CD4-positive, alpha-beta T cell treated with Interferon gamma for 1 hour (primary cell): Measurements from ENCODE around the gene EPN1.

Source experiments
- DNase-seq: peaks from one replicate; pipeline ENCODE4 v3.0.0-alpha.2; 2020

Gene EPN1

DNA sequence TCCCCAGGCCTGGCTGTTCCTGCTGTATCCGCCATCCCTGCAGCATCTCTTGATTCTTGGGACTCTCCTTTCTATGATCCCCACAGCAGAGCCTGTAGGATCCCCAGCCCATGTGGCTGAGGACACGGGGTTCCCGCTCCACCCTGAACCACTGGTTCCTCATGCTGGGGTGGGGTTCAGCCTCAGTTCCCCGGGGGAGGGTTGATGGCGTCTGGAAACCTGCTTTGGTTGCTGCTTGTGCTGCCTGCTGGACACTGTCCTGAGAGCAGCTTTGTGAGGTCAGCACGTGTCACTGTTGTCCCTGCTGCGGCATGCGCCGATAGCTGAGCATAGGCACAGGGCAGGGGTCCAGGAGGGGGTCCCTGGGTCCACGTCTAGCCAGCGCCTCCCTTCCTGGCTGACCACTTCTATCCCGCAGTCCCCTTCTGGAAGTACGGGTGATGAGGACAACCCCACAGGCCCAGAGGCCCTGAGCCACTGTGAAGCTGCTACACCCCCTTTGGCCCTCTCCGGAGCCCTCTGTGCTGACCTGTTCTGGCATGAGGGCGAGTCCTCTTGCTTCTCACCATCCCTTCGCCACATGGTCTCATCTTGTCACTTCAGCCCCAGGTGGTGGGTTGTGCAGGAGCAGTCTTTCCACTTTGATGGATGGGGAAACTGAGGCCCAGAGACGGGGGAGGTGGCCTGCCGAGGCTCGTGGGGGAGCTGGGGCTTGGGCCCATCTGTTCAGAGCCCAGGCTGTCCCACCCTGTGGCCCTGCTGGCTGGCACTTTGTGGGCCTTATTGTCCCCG, 5.5 kb downstream of the EPN1 start:
- no peak for DNase-seq

DNA sequence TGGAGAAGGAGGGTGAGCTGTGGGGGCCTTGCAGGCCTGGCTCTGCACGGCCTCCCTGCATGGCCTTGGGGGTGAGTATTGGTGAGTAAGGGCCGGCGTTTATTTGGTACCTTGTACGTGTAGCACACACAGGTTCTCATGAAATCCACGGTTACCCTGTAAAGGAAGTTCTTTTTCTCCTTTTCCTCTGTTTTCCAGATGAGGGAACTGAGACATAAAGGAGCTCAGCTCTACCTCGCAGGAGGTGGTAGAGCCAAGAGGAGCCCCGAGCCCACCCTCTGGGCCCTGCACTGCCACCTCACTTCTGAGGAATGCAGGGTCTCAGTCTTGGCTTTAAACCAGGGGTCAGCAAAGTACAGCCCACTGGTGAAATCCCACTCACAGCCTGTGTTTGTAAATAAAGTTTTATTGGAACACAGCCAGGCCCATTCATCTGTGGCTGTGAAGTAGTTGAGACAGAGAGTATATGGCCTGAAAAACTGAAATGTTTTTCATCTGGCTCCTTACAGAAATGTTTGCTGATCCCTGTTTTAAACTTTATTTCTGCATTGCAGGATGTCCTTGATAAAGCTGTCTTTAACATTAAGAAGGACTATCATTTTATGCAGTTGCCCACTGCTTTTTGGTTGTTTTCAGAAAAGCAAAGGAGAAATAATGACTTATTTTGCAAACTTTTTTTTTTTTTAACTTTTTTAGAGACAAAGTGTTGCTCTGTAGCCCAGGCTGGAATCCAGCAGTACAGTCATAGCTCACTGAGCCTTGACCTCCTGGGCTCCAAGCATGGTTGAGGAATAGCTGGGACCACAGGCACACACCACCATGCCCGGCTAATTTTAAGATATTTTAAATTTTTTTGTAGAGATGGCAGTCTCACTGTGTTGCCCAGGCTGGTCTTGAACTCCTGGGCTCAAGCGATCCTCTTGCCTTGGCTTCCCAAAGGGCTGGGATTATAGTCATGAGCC, 6.4 kb downstream of the EPN1 start:
- DNase-seq = no peak

DNA sequence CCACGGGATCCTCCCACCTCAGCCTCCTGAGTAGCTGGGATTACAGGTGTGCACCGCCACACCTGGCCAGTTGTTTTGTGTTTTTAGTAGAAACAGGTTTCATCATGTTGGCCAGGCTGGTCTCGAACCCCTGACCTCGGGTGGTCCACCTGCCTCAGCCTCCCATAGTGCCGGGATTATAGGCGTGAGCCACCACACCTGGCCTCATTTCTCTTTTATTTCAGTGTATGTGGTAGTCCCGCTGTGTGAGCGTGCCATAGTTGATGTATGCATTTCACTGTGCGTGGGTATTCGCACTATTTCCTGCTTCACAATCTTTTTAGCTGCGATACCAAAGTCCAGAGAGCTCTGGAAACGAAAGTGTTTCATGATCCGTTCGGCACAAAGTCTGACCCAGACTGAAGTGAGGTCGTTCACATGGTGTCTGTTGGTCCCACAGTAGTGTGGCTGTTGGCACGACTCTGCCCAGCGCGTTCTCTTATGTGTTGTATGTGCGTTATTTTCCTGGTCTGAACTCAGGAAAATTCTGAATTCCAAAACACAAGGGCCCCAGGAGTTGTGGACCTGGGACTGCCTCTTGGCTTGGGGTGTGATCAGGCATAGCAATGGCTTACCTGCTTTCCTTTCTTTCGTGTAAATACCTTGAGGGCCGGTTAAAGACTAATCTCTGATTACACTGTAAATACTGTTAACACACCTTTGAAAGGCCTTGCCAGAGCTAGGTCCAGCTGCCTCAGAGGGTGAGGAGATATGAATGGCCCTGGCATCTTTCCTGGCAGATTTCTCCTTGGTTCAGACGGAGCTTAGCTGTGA, 8.6 kb downstream of the EPN1 start:
- DNase-seq = no peak

DNA sequence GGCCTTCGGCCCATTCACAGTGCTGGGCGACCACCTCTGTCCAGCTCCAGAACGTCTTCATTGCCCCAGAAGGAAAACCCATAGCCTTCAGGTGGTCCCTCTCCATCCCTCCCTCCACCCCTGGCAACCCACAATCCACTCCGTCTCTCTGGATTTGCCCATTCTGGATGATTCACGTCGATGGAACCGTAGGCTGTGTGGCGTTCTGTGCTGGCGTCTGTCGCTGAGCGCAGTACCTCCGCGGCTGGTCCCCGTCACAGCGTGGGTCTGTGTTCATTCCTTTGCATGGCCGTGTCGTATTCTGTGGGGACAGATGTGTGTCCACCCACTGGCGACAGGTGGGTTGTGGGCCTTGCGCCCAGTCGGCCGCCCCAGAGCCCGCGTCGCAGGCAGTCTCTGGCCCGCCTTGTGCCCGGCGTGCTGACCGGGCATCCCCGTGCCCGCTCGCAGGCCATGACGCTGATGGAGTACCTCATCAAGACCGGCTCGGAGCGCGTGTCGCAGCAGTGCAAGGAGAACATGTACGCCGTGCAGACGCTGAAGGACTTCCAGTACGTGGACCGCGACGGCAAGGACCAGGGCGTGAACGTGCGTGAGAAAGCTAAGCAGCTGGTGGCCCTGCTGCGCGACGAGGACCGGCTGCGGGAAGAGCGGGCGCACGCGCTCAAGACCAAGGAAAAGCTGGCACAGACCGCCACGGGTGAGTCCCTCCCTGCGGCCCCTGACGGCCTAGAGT, 10.1 kb downstream of the EPN1 start:
- DNase-seq = no peak

DNA sequence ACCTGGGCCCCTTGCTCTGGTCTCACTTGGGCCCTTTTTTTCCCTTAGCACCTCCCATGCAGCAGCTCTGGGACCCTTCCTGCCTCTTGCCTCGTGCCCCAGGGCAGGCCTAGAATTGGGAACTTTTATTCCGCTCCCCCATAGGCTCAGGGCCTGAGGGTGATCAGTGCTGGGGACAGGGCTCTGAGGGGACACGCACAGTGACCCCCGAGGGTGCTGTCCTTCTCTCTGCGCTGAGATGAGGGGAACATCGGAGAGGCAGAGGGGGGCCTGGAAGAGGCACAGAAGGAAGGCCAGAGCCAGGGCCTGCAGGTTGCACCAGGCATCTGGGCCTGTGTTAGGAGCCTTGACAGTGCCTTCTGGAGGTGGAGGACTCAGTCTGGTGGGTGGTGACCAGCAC, 10.8 kb downstream of the EPN1 start:
- DNase-seq = no peak

DNA sequence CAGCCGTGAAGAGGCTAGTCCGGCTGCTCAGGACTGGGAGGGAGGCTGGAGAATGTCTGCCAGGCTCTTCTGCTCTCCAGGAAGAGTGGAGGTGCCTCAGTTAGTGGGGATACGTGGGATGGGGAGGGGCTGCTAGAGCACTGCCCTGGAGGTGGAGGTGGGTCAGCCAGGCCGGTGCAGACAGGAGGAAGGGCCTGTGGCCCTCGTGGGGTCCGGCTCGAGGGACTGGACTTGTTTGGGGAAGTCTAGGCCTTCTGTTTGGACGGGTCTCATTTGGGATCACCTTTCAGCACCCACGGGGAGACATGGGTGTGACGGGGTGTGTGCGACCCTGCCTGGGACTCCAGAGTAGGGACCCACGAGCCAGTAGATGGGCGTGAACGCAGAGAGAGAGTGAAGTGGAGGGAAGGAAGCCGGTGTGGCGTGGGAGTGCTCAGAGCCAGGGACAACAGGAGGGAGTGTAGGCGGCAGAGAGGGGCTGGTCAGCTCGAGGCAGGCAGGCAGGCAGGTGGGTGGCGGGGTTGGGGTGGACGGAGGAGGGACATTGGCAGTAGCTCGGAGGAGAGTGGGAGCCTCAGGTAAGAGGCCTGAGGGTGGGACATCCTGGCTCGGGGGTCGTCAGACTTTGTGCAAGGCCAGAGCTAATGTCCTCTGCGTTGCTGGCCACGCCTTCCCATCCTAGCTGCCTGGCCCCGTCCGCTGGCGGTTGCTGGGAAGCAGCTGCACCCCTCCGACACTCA, 11.5 kb downstream of the EPN1 start:
- DNase-seq = no peak

DNA sequence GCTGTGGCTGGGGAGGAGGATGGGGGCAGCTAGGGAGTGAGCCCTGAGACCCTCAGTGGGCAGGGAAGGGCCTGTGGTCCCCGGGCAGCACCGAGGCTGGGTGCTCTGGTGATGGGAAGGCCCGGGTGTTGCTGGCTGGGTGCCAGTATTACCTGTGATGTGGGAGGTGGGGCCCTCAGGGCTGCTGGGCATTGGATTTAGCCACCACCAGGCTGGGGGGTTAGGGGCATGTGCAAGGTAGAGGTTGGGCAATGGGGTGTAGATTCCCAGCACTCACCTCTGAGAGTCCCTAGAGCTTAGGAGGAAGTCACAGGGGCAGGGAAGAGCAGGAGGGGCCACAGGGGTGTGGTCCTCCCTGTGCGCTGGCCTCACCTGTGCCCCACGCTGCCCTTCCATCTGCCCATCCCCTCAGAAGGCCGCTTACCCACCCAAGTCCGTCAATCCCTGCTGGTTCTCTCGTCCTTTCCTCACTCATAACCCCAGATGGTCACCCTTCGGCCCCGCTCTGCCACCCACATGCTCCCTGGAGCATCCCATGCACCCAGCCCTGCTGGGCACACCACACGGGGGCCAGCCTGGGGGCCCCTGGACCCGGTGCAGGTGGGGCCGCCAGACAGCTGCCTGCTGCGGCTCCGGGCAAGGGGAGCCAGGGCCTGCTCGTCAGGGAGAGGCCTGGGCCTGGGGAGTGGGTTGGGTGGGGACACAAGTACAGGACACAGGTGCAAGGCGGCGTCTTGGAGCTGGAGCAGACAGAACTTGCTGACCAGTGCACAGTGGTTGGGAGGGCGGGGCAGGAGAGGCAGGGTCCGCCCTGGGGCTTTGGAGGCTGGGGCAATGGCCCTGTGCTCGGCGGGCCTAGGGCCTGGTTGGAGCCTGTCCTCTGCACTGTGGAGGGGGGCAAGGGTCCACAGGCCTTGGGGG, 12.5 kb downstream of the EPN1 start:
- no peak for DNase-seq

DNA sequence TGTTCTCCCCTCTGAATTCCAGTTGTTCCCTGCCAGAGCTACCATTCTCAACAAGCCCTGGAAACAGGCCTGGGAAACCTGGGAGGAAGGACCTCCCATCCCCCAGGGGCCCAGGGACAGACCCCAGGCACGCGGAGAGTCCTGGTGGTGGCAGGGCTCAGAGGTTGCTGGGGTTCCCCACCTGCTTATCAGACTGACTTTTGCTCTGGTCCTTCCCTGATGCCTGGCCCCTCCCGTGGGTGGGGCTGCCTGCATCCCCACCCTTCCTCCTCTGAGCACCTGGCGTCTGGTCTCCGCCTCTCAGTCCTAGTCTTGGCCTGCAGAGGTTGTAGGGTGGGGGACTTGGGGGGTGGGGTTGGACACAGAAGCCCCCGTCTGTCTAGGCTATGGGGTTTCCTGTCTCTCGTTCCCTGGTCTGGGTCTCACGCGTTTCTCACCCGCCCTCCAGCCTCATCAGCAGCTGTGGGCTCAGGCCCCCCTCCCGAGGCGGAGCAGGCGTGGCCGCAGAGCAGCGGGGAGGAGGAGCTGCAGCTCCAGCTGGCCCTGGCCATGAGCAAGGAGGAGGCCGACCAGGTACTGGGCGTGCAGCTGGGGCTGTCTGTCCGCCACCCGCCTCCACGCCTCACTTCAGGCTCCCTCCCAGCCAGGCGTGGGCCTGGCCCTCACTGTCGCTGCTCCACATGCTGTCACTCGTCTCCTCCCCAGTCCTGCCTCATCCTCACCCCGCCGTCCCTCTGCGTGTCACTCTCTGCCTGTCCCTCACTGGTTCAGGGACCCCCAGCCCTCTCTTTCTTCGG, 13.6 kb downstream of the EPN1 start:
- DNase-seq = no peak

DNA sequence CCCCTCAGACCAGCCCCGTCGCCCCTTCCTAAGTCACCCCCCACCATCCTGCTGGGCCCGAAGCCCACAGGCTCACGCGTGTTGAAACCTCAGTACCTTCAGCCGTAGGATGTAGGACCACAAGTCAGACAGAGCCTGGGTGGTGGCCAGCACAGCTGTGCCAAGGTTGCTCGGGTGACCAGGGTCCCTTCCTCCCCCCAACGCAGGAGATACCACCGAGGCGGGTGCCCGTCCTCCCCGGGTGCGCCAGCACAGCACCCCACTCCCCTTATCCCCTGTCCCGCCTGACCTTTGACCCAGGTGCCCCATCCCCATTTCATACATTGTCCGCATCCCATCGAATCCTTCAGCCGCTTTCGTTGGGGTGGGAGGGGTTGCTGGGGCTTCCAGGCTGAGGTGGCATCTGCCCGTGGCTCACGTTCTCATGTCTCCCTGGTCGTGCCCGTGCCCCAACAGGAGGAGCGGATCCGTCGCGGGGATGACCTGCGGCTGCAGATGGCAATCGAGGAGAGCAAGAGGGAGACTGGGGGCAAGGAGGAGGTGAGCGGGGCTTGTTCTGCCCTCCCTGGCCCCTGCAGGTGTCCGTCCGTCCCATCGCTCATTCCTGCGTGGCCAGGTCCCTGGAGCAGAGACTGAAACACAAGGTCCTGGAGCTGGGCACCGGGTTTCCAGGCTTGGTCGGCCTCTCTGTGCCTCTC, 14.5 kb downstream of the EPN1 start:
- DNase-seq = no peak

DNA sequence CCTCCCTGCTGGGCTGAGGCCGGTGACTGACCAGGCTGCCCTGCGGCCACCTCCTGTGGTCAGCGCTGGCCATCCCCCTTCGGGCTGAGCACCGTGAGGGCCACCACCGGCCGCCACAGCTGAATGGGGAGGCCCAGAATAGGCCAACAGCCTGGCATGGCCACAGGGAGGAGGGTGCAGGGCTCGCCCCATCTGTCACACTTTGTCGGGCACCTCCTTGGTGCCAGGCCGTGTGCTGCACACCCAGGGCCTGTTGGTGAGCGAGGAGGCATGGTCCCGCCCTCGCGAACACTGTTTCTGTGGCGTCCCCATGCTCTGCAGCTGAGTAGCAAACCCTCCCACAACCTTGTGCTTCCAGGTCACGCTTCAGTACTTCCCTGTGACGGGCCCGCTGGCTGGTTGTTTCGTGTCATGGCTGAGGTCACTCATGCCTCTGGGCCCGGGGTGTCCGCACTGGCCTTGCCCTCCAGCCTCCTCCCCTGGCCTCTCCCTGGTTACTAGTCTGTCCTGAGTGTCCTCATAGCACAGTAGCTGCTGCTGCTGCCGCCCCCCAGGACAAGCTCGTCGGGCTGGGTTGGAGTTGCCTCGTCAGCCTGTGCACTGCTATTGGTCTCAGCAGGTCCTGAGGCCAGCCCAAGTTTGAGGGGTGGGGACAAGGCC, 15.2 kb downstream of the EPN1 start:
- no peak for DNase-seq

DNA sequence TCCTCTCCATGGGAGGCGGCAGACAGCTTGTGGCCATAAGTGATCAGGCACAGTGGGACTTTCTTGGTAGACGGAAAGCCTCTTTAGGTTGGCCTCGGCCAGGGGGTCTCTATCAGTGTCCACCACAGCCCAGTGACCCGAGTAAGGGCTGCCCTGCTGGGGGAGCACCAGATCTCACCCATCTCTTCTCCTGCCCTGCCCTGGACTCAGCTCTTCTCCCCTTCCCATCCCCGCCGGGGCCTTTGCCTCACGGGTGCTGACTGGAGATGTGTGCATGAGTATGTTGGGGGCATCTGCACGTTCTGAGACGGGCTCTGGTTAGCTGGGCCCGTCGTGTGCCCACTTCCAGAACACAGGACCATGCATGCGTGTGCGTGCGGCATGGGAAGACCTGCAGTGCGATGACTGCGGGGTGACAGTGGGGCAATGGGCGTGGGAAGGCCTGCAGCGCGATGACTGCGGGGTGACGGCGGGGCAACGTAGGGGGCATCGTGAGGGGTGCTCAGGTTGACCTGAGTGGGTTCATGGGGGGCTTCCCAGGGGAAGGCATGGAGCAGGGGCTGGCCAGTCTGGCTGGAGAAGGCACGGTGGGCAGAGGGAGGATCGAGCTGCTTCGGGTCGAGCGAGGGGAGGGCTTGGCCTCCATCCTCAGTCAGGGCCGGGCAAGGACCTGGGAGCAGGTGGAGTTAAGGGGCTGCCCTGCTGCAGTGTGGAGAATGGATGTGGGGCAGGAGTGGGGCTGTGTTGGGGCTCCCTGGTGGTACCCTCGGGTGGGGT, 15.9 kb downstream of the EPN1 start:
- DNase-seq = no peak

DNA sequence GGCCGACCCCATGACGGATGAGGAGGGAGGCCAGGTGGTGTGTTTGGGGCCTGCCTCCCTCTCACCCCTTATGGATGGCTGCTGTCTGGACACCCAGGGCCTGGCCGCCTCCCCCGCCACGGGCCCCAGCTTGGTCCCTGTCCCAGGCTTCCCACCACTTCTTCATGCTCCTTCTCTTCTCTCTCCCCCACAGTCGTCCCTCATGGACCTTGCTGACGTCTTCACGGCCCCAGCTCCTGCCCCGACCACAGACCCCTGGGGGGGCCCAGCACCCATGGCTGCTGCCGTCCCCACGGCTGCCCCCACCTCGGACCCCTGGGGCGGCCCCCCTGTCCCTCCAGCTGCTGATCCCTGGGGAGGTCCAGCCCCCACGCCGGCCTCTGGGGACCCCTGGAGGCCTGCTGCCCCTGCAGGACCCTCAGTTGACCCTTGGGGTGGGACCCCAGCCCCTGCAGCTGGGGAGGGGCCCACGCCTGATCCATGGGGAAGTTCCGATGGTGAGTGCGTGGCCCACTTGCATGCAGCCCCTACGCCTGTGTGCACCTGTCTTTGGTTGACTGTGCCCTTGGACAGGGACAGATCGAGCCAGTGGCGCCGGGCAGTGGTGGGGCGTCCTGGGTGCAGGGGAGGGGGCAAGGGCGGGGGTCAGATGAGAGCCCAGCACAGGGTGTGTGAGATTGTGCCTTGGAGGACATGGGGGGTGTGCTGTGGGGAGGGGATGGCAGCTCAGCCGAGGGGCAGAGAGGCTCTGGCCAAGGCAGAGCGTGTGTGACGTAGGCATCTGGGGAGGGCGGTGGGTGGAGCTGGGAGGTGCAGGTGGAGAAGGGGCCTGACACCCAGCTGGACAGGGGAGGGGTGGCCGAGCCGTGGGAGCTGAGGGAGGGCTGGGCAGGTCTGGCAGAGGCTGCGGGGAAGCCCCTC, 16.8 kb downstream of the EPN1 start:
- DNase-seq = no peak

DNA sequence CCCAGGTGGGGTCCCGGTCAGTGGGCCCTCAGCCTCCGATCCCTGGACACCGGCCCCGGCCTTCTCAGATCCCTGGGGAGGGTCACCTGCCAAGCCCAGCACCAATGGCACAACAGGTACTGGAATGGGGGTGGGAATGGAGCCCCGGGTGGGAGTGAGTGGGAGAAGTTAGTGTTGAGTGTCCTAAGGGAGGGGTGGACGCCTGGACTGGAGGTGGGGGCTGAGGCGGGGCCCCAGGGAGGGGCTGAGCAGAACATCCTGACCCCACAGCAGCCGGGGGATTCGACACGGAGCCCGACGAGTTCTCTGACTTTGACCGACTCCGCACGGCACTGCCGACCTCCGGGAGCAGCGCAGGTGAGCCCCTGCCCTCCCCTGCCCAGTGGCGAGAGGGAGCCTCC, 17.7 kb downstream of the EPN1 start:
- DNase-seq = no peak

DNA sequence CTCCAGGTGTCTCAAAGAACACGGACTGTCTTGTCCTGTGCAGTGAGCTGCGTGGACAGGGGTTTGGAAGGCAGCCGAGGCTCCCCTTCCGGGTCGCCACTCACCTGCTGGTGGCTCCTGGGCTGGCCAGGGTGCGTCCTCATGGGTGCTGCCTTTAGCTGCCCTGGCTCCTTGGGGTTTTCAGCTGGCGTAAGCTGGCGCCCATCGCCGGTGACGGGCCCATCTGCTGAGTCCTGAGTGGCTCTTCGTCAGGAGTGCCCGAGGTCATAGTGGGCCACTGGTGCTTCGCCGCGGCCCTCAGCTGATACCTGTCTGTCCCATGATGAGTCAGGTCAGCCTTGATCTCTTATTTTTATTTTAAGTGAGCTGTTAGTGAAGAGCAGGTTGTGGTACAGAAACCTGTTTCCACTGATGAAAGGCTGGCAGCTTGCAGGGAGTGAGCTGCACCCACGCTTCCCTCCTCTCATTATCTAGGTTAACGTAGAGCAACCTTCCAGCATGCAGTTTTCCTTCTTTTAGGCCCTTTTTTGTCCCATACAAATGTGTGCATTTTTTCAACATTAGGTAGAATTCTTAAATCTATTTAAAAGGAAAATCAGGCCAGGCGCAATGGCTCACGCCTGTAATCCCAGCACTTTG, 18.4 kb downstream of the EPN1 start:
- DNase-seq = no peak

DNA sequence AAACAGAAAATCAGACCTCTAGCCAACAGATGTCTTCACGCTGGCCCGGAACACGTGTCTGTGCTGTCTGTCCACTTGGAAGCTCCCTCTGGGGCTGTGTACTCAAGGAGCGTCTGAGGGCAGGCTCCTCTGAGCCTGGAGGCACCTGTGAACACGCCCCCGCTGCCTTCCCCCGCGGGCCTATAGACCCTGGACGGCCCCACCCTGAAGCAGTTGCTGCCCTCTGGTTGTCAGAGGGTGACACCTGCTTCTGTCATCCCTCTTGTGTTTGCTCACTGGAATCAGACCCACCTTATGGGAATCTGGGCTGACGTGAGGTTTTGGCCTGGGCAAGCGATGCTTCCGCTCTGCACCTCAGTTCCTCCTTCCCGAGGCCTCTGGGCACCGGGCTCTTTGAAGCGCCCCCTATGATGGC, 19.2 kb downstream of the EPN1 start:
- no peak for DNase-seq
